ENCODE measurements around the gene TCF4. TPM values are rescaled to one million over a fixed set of nuclear protein-coding genes. Genes with fewer than 3 reads are reported as not detected.

The TCF4 gene
- total and polyA plus RNA-seq, 2 donors (not counting 3 experiments of a cell fraction or from before 2014, with no cell fraction given) = 183 to 390 TPM

DNA sequence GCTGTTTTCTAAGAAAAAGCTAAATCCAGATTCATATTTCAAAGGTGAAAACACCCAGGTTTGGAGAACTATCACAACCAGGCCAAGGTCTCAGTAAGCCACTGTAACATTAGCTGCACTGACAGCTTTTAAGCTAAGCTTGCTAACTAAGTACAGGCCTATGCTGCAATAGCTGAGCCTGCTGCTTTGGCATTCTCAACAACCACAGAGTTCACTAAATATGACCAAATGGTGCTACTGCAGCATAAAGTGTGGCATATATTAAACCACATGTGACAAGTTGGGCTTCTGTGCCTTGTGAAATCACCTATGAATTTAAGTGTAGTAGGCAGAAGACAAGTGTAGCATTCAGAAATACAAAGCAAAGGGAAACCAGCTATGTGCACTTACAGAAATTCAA, 206.7 kb downstream of the TCF4 start:
- H3K9ac ChIP-seq (replicated peaks; ENCODE audit: extremely low read depth, insufficient read depth, low read length) = no peak overlapping the region
- H3K4me2 ChIP-seq (ENCODE audit: insufficient read depth, low read length) = no peak overlapping the region
- TF ChIP-seq GATA2 (IDR thresholded peaks at IDR 0.05; ENCODE audit: insufficient read depth, insufficient read length, low read depth, low read length) (no peak), POLR2AphosphoS5 (IDR thresholded peaks at IDR 0.05; ENCODE audit: insufficient read depth, low read depth, low read length) (no peak), FOS (IDR thresholded peaks at IDR 0.05; ENCODE audit: borderline replicate concordance, insufficient read depth, low read length) (no peak), MYC (IDR thresholded peaks at IDR 0.05; ENCODE audit: low read depth, low read length) (no peak), POLR2A (IDR thresholded peaks at IDR 0.05; ENCODE audit: low read depth, low read length) (no peak), EZH2 (IDR thresholded peaks at IDR 0.05; ENCODE audit: borderline replicate concordance, low read depth, low read length, severe bottlenecking) (no peak), JUN (IDR thresholded peaks at IDR 0.05; ENCODE audit: borderline replicate concordance, insufficient read depth, insufficient read length, low read depth) (no peak)
- TF ChIP-seq, protein P1, sequence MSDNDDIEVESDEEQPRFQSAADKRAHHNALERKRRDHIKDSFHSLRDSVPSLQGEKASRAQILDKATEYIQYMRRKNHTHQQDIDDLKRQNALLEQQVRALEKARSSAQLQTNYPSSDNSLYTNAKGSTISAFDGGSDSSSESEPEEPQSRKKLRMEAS (IDR thresholded peaks at IDR 0.05; ENCODE audit: insufficient read depth, insufficient read length) = no peak
- TF ChIP-seq, protein P2, sequence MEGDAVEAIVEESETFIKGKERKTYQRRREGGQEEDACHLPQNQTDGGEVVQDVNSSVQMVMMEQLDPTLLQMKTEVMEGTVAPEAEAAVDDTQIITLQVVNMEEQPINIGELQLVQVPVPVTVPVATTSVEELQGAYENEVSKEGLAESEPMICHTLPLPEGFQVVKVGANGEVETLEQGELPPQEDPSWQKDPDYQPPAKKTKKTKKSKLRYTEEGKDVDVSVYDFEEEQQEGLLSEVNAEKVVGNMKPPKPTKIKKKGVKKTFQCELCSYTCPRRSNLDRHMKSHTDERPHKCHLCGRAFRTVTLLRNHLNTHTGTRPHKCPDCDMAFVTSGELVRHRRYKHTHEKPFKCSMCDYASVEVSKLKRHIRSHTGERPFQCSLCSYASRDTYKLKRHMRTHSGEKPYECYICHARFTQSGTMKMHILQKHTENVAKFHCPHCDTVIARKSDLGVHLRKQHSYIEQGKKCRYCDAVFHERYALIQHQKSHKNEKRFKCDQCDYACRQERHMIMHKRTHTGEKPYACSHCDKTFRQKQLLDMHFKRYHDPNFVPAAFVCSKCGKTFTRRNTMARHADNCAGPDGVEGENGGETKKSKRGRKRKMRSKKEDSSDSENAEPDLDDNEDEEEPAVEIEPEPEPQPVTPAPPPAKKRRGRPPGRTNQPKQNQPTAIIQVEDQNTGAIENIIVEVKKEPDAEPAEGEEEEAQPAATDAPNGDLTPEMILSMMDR (IDR thresholded peaks at IDR 0.05; ENCODE audit: extremely low read depth in 1 of 2, insufficient read depth in 1 of 2, low read depth in 1 of 2, low read length in 2 of 2) = no peak
- DNase-seq (ENCODE audit: low read depth, low spot score) = no peak
- intact Hi-C loops (cut with micrococcal nuclease) = loop anchor here (10.0 kb wide), 1 partner anchor 604 kb away; no protein-coding TSS in a partner anchor
- peaks cover 5 to 12% of the 10 kb centered on the region in 2 experiments for H3K36me3 ChIP-seq (ENCODE audit: control insufficient read depth in 2 of 2, extremely low read depth in 1 of 2, insufficient read depth in 2 of 2, low read length in 2 of 2)
- peaks cover 93% of the 10 kb centered on the region for H3K79me2 ChIP-seq (ENCODE audit: control insufficient read depth, insufficient read depth, low read length)
- no peak overlapping the region for H3K27ac ChIP-seq (ENCODE audit: insufficient read depth, low read depth, low read length)
- H2AFZ ChIP-seq (ENCODE audit: low read depth, low read length) = no peak overlapping the region
- H4K20me1 ChIP-seq (replicated peaks; ENCODE audit: control insufficient read depth, extremely low read depth, insufficient read depth, low read length) = peaks cover 11% of the 10 kb centered on the region
- ChIA-PET POLR2A (no interaction called here), CTCF (interaction anchor here (1.1 to 2.2 kb wide), 4 partner anchors 21 to 400 kb away, joined by 3 to 13 read pairs (median 6); no protein-coding TSS in a partner anchor)
- no peaks in the 10 kb centered on the region for H3K9me1 ChIP-seq (replicated peaks; ENCODE audit: control insufficient read depth, extremely low read depth, insufficient read depth, low read length)
- peaks cover 11% of the 10 kb centered on the region for H3K4me1 ChIP-seq (ENCODE audit: control insufficient read depth, extremely low read depth, insufficient read depth, low read length)
- H3K27me3 ChIP-seq (ENCODE audit: control insufficient read depth in 2 of 2, insufficient read depth in 2 of 2, low read length in 2 of 2) = no peaks in the 10 kb centered on the region
- BruUV-seq (replicated peaks) = no TSS peak
- no peak for FAIRE-seq
- H3K4me3 ChIP-seq (replicated peaks in 1 of 3; ENCODE audit: insufficient read depth in 1 of 3, low read depth in 1 of 3, low read length in 3 of 3) = no peak overlapping the region
- dilution Hi-C loops (cut with MboI; ENCODE audit: extremely low pct_ligation_motif_present, low sequenced_read_pairs) = no loop called here
- no peaks in the 10 kb centered on the region for H3K9me3 ChIP-seq (replicated peaks; ENCODE audit: control insufficient read depth, insufficient read depth, low read length)
